ACC112 (cell line): ENCODE results near the gene EIF4EBP2.

Source experiments
- H2AFZ ChIP-seq: fragments of 200-600 bp; sonication (generic); one replicate; pipeline ENCODE4 v1.6.0; 2017; ENCODE audit warnings: antibody characterized with exemption, low read length; ENCODE audit not compliant: unreplicated experiment
- H3K27ac ChIP-seq: fragments of 200-600 bp; sonication (generic); 2 replicates; pipeline ENCODE4 v1.5.1; 2014; ENCODE audit warnings: low read depth, mild to moderate bottlenecking, antibody characterized with exemption, low read length, moderate library complexity
- H3K27me3 ChIP-seq: fragments of 200-600 bp; sonication (generic); 2 replicates; pipeline ENCODE4 v1.6.1; 2014; ENCODE audit warnings: mild to moderate bottlenecking, antibody characterized with exemption, low read length, moderate library complexity, mixed read lengths; ENCODE audit not compliant: insufficient read depth
- H3K36me3 ChIP-seq: fragments of 200-600 bp; sonication (generic); 2 replicates; pipeline ENCODE4 v1.6.1; 2016; ENCODE audit warnings: mild to moderate bottlenecking, antibody characterized with exemption, low read length, moderate library complexity, mixed read lengths; ENCODE audit not compliant: insufficient read depth
- H3K4me1 ChIP-seq: fragments of 200-600 bp; sonication (generic); one replicate; pipeline ENCODE4 v1.6.1; 2016; ENCODE audit warnings: low read length, mixed read lengths; ENCODE audit not compliant: insufficient read depth, unreplicated experiment, control insufficient read depth
- H3K4me3 ChIP-seq: fragments of 200-600 bp; sonication (generic); 2 replicates; pipeline ENCODE4 v1.5.1; 2014; ENCODE audit warnings: mild to moderate bottlenecking, low read depth, low read length
- H3K79me2 ChIP-seq: fragments of 200-600 bp; sonication (generic); one replicate; pipeline ENCODE4 v1.6.0; 2016; ENCODE audit warnings: low read length; ENCODE audit not compliant: control insufficient read depth, unreplicated experiment, insufficient read depth

Gene EIF4EBP2

GRCh38 chr10:70379581-70380176 is 24.3 kb upstream of the EIF4EBP2 start:
- no peak overlapping the region for H2AFZ ChIP-seq
- H3K4me3 ChIP-seq, result no peak overlapping the region
- H3K79me2 ChIP-seq, result no peaks in the 10 kb centered on the region
- H3K27ac ChIP-seq, result no peak overlapping the region
- H3K4me1 ChIP-seq, result peaks cover 19% of the 10 kb centered on the region
- H3K36me3 ChIP-seq, result no peaks in the 10 kb centered on the region; the same call in 1 of the 2 replicates
- no peaks in the 10 kb centered on the region for H3K27me3 ChIP-seq

- no peaks in the 10 kb centered on the region for H3K27me3 ChIP-seq
- no peaks in the 10 kb centered on the region for H3K79me2 ChIP-seq
- H2AFZ ChIP-seq, result no peak overlapping the region
- H3K36me3 ChIP-seq, result no peaks in the 10 kb centered on the region; the same call in 1 of the 2 replicates
- no peak overlapping the region for H3K27ac ChIP-seq
- H3K4me1 ChIP-seq, result peaks cover 19% of the 10 kb centered on the region
- H3K4me3 ChIP-seq, result no peak overlapping the region
These were observed 23.4 kb upstream of the EIF4EBP2 start for GRCh38 chr10:70380350-70381135.

GRCh38 chr10:70381471-70382421 is 22.2 kb upstream of the EIF4EBP2 start:
- Histone ChIP-seq H2AFZ (peak overlapping the region; percentile 98), H3K79me2 (no peaks in the 10 kb centered on the region), H3K27me3 (no peaks in the 10 kb centered on the region), H3K36me3 (no peaks in the 10 kb centered on the region; the same call in 1 of the 2 replicates), H3K4me3 (peak overlapping the region; percentile 85), H3K4me1 (peaks cover 14% of the 10 kb centered on the region), H3K27ac (no peak overlapping the region)

GRCh38 chr10:70391654-70392053 is 12.3 kb upstream of the EIF4EBP2 start:
- Histone ChIP-seq H3K79me2 (no peaks in the 10 kb centered on the region), H3K27me3 (peaks cover 9% of the 10 kb centered on the region; the same call in 1 of the 2 replicates), H2AFZ (no peak overlapping the region), H3K36me3 (no peaks in the 10 kb centered on the region), H3K27ac (no peak overlapping the region), H3K4me3 (no peak overlapping the region), H3K4me1 (no peaks in the 10 kb centered on the region)

- Histone ChIP-seq H3K36me3 (no peaks in the 10 kb centered on the region), H3K27me3 (0 out of 2 replicates have a peak, but pooled peaks cover 5% of the 10 kb centered on the region), H3K79me2 (no peaks in the 10 kb centered on the region), H3K4me1 (no peaks in the 10 kb centered on the region), H3K4me3 (no peak overlapping the region), H2AFZ (no peak overlapping the region), H3K27ac (no peak overlapping the region)
These were observed 7.8 kb upstream of the EIF4EBP2 start for GRCh38 chr10:70396140-70396539.

GRCh38 chr10:70399177-70399576 is 4.8 kb upstream of the EIF4EBP2 start:
- H3K4me3 ChIP-seq, result no peak overlapping the region
- H3K79me2 ChIP-seq, result peaks cover 1% of the 10 kb centered on the region
- no peak overlapping the region for H2AFZ ChIP-seq
- H3K36me3 ChIP-seq, result no peaks in the 10 kb centered on the region
- no peaks in the 10 kb centered on the region for H3K4me1 ChIP-seq
- H3K27ac ChIP-seq, result no peak overlapping the region
- H3K27me3 ChIP-seq, result no peaks in the 10 kb centered on the region

GRCh38 chr10:70403483-70404035 is 386 bp upstream of the EIF4EBP2 start:
- Histone ChIP-seq H3K27ac (no peak overlapping the region), H3K36me3 (no peaks in the 10 kb centered on the region), H2AFZ (peak overlapping the region; percentile 85), H3K4me3 (peak overlapping the region; percentile 87), H3K79me2 (peaks cover 31% of the 10 kb centered on the region), H3K27me3 (no peaks in the 10 kb centered on the region), H3K4me1 (peaks cover 12% of the 10 kb centered on the region)

- H3K36me3 ChIP-seq, result no peaks in the 10 kb centered on the region
- no peak overlapping the region for H2AFZ ChIP-seq
- H3K4me3 ChIP-seq, result peak overlapping the region; percentile 87
- H3K27ac ChIP-seq, result peak overlapping the region; percentile 65
- peaks cover 16% of the 10 kb centered on the region for H3K4me1 ChIP-seq
- H3K79me2 ChIP-seq, result peaks cover 42% of the 10 kb centered on the region
- no peaks in the 10 kb centered on the region for H3K27me3 ChIP-seq
These were observed 767 bp downstream of the EIF4EBP2 start for GRCh38 chr10:70404787-70405036.

- peaks cover 46% of the 10 kb centered on the region for H3K79me2 ChIP-seq
- H3K27me3 ChIP-seq, result no peaks in the 10 kb centered on the region
- H3K27ac ChIP-seq, result peak overlapping the region; percentile 65
- H3K4me1 ChIP-seq, result peaks cover 16% of the 10 kb centered on the region
- no peak overlapping the region for H2AFZ ChIP-seq
- no peaks in the 10 kb centered on the region for H3K36me3 ChIP-seq
- H3K4me3 ChIP-seq, result peak overlapping the region; percentile 87
These were observed 1.3 kb downstream of the EIF4EBP2 start for GRCh38 chr10:70405037-70405824.

- Histone ChIP-seq H3K27me3 (no peaks in the 10 kb centered on the region), H3K36me3 (peaks cover 4% of the 10 kb centered on the region; the same call in 1 of the 2 replicates), H3K79me2 (peaks cover 71% of the 10 kb centered on the region), H3K27ac (no peak overlapping the region), H3K4me3 (no peak overlapping the region), H3K4me1 (peaks cover 20% of the 10 kb centered on the region), H2AFZ (no peak overlapping the region)
These were observed 5.8 kb downstream of the EIF4EBP2 start for GRCh38 chr10:70409772-70410171.
